Neural cell (in vitro differentiated cells): ENCODE results near the gene MACROH2A2.

Experiments used
- CTCF ChIP-seq: fragments of 450-650 bp; IDR thresholded peaks from 2 replicates; pipeline ENCODE4 v1.5.1; 2014; ENCODE audit warnings: antibody characterized with exemption, mild to moderate bottlenecking, moderate library complexity; ENCODE audit not compliant: poor library complexity, severe bottlenecking
- EP300 ChIP-seq: fragments of 450-650 bp; conservative IDR thresholded peaks from 2 replicates; pipeline ENCODE4 v1.6.1; 2014; ENCODE audit warnings: antibody characterized with exemption, mild to moderate bottlenecking, moderate library complexity; ENCODE audit not compliant: poor library complexity, severe bottlenecking
- POLR2AphosphoS5 ChIP-seq: IDR thresholded peaks from 2 replicates; pipeline ENCODE4 v1.6.1; 2012
- RAD21 ChIP-seq: fragments of 450-650 bp; conservative IDR thresholded peaks from 2 replicates; pipeline ENCODE4 v1.6.1; 2014; ENCODE audit warnings: antibody characterized with exemption, mild to moderate bottlenecking, moderate library complexity

GRCh38 chr10:70088308-70088698, 35.7 kb downstream of the MACROH2A2 start:
- no peak for TF ChIP-seq CTCF
- TF ChIP-seq EP300: no peak
- TF ChIP-seq POLR2AphosphoS5: no peak
- TF ChIP-seq RAD21: no peak
